ENCODE results near the gene BSND. TPM values are rescaled to one million over a fixed set of nuclear protein-coding genes. Genes with fewer than 3 reads are reported as not detected.

BSND gene
- total and polyA plus RNA-seq, 9 of the 15 experiments (the other 6 are each of a cell fraction or from before 2014, with no cell fraction given): not detected

DNA sequence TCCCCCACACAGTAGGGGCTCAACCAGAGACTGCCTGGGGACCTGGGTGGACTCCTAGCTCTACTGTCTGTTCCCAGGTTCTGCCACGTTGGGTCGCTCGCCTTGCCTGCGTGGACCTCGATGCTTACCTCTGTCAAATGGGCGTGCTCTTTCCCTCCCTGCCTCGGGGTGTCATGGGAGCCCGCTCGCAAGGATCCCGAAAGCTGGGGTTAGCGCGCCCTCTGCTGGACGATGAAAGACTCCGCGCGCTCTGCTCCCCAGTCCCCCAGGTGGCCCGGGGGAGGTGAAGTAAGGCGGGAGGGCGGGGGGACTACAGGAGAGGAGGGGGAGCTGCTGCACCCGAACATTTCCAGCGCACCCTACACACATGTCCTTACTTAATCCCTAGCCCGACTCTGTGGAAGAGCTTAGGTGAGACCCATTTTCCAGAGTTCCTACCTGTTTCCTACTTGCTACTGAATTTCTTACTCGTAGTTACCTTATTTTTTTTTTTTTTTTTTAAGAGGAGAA lies 2.3 kb upstream of the BSND start (continued):
- no peak for TF ChIP-seq POLR2H (tag; IDR thresholded peaks at IDR 0.05; ENCODE audit: low read depth)
- TF ChIP-seq GABPB2 (CRISPR knock-in tag; conservative IDR thresholded peaks at IDR 0.05): no peak
- TF ChIP-seq TFE3 (CRISPR knock-in tag; IDR thresholded peaks at IDR 0.05): no peak
- TF ChIP-seq, protein P1, sequence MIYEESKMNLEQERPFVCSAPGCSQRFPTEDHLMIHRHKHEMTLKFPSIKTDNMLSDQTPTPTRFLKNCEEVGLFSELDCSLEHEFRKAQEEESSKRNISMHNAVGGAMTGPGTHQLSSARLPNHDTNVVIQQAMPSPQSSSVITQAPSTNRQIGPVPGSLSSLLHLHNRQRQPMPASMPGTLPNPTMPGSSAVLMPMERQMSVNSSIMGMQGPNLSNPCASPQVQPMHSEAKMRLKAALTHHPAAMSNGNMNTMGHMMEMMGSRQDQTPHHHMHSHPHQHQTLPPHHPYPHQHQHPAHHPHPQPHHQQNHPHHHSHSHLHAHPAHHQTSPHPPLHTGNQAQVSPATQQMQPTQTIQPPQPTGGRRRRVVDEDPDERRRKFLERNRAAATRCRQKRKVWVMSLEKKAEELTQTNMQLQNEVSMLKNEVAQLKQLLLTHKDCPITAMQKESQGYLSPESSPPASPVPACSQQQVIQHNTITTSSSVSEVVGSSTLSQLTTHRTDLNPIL (CRISPR knock-in tag; IDR thresholded peaks at IDR 0.05): no peak
- TF ChIP-seq SOX6 (IDR thresholded peaks at IDR 0.05): peak; percentile 25; the same call in 1 of the 2 replicates
- 0 out of 2 replicates have a peak, but pooled peaks have one; percentile 21 for TF ChIP-seq DPF2 (IDR thresholded peaks at IDR 0.05)
- TF ChIP-seq ZNF696 (CRISPR knock-in tag; conservative IDR thresholded peaks at IDR 0.05): no peak
- TF ChIP-seq HNRNPUL1 (IDR thresholded peaks at IDR 0.05; ENCODE audit: low read length): no peak
- TF ChIP-seq ARNT (IDR thresholded peaks at IDR 0.05): no peak
- peak; percentile 49 for TF ChIP-seq RBM25 (IDR thresholded peaks at IDR 0.05; ENCODE audit: low read depth, low read length, severe bottlenecking)
- no peak for TF ChIP-seq NR3C1 (CRISPR knock-in tag; IDR thresholded peaks at IDR 0.05)
- TF ChIP-seq HMGN3 (IDR thresholded peaks at IDR 0.05; ENCODE audit: borderline replicate concordance, extremely low read depth, insufficient read length, low read depth, low read length): no peak
- no peak for TF ChIP-seq TCF7 (IDR thresholded peaks at IDR 0.05; ENCODE audit: borderline replicate concordance)
- no peak for TF ChIP-seq CLOCK (CRISPR knock-in tag; IDR thresholded peaks at IDR 0.05; ENCODE audit: borderline replicate concordance)
- TF ChIP-seq SMARCA5 (IDR thresholded peaks at IDR 0.05): peak; percentile 91
- no peak for TF ChIP-seq MED1 (CRISPR knock-in tag; IDR thresholded peaks at IDR 0.05; ENCODE audit: borderline replicate concordance)
- TF ChIP-seq PKNOX1 (IDR thresholded peaks at IDR 0.05): no peak
- no peak for TF ChIP-seq ZNF175 (CRISPR knock-in tag; IDR thresholded peaks at IDR 0.05; ENCODE audit: low read depth)
- no peak for TF ChIP-seq ZNF224 (CRISPR knock-in tag; IDR thresholded peaks at IDR 0.05)
- no peak for TF ChIP-seq HBP1 (CRISPR knock-in tag; IDR thresholded peaks at IDR 0.05)
- TF ChIP-seq NEUROD1 (IDR thresholded peaks at IDR 0.05; ENCODE audit: borderline replicate concordance, low read depth, low read length, partially characterized antibody): no peak
- TF ChIP-seq MEF2D (tag; conservative IDR thresholded peaks at IDR 0.05; ENCODE audit: low read depth): no peak
